Endodermal cell (in vitro differentiated cells): ENCODE data around the gene APCDD1L. TPM values are rescaled to one million over a fixed set of nuclear protein-coding genes. Genes with fewer than 3 reads are reported as not detected.

ENCODE experiments used
- DNase-seq: peaks from one replicate; pipeline ENCODE4 v3.0.0-alpha.2; 2017
- H3K27ac ChIP-seq: 2 replicates; pipeline ENCODE4 v1.5.1; 2013; ENCODE audit warnings: mild to moderate bottlenecking, low read depth, low read length, moderate library complexity
- H3K27me3 ChIP-seq: 2 replicates; pipeline ENCODE4 v1.6.1; 2013; ENCODE audit warnings: mild to moderate bottlenecking, low read length, moderate library complexity; ENCODE audit not compliant: insufficient read depth, control insufficient read depth, poor library complexity, severe bottlenecking
- H3K36me3 ChIP-seq: 2 replicates; pipeline ENCODE4 v1.7.0; 2013; ENCODE audit warnings: mild to moderate bottlenecking, low read length, moderate library complexity; ENCODE audit not compliant: control insufficient read depth, insufficient read depth
- H3K4me1 ChIP-seq: one replicate; pipeline ENCODE4 v1.7.0; 2013; ENCODE audit warnings: low read length; ENCODE audit not compliant: control insufficient read depth, insufficient read depth
- H3K4me3 ChIP-seq: 2 replicates; pipeline ENCODE4 v1.5.1; 2013; ENCODE audit warnings: mild to moderate bottlenecking, low read length, moderate library complexity
- H3K9ac ChIP-seq: 2 replicates; pipeline ENCODE4 v1.6.1; 2013; ENCODE audit warnings: mild to moderate bottlenecking, low read length, moderate library complexity; ENCODE audit not compliant: poor library complexity, severe bottlenecking; ENCODE audit errors: extremely low read depth
- H3K9me3 ChIP-seq: 2 replicates; pipeline ENCODE4 v1.6.1; 2013; ENCODE audit warnings: mild to moderate bottlenecking, low read length, moderate library complexity; ENCODE audit not compliant: control insufficient read depth
- H3K27ac Mint-ChIP-seq: 2 replicates; pipeline ENCODE4 v1.8.0; 2020; ENCODE audit warnings: mixed read lengths
- H3K27me3 Mint-ChIP-seq: 2 replicates; pipeline ENCODE4 v1.8.0; 2021; ENCODE audit warnings: mild to moderate bottlenecking, mixed read lengths; ENCODE audit not compliant: insufficient read depth
- H3K36me3 Mint-ChIP-seq: 2 replicates; pipeline ENCODE4 v1.8.0; 2020; ENCODE audit warnings: low read depth, mixed read lengths
- H3K4me1 Mint-ChIP-seq: 2 replicates; pipeline ENCODE4 v1.8.0; 2020; ENCODE audit warnings: mixed read lengths
- H3K4me3 Mint-ChIP-seq: 2 replicates; pipeline ENCODE4 v1.8.0; 2020; ENCODE audit warnings: mild to moderate bottlenecking, moderate library complexity, mixed read lengths
- H3K9me3 Mint-ChIP-seq: 2 replicates; pipeline ENCODE4 v1.8.0; 2020; ENCODE audit warnings: mild to moderate bottlenecking, mixed read lengths
- CTCF ChIP-seq: fragments of 200-600 bp; sonication (generic); conservative IDR thresholded peaks from 2 replicates; pipeline ENCODE4 v1.5.0; 2021; ENCODE audit warnings: antibody characterized with exemption, mild to moderate bottlenecking
- WGBS, 2 experiments: methylation state at CpG; one replicate each; pipeline versions ENCODE4 v1.1.5 to v1.1.7; 2013; ENCODE audit warnings: missing lambda C conversion rate in 2 of 2, mixed read lengths in 1 of 2; ENCODE audit not compliant: insufficient coverage in 1 of 2, insufficient read length in 1 of 2; 5-methylcytosine and 5-hydroxymethylcytosine counted together
- total RNA-seq, 2 donors: library from RNA; stranded (reverse); fragmentation: NEBNext Ultra II Directional in 1 of 2; extraction: Animal tissue kit (Norgen Biotek cat#: 25700) in 1 of 2; gene quantifications; 2 replicates in 1 of 2; 3 replicates in 1 of 2; pipeline ENCODE4 v1.2.1, GENCODE V29; 2021

Gene APCDD1L
- total RNA-seq, 2 donors from 2014 or later, result 6.4 TPM

GRCh38 chr20:58546756-58547622 is 31.8 kb upstream of the APCDD1L start:
- peaks cover 3% of the 10 kb centered on the region for H3K9me3 Mint-ChIP-seq
- 67 to 83% methylated on average over 2 to 17 of the region's 19 CpGs for WGBS, 2 experiments
- H3K27me3 Mint-ChIP-seq, result no peaks in the 10 kb centered on the region
- H3K9ac ChIP-seq, result no peak overlapping the region
- H3K4me3 Mint-ChIP-seq, result no peak overlapping the region
- DNase-seq, result peak; percentile 28
- H3K9me3 ChIP-seq, result no peaks in the 10 kb centered on the region
- peaks cover 6% of the 10 kb centered on the region for H3K36me3 Mint-ChIP-seq
- no peaks in the 10 kb centered on the region for H3K36me3 ChIP-seq
- H3K27ac ChIP-seq, result no peak overlapping the region
- H3K27me3 ChIP-seq, result no peaks in the 10 kb centered on the region
- peaks cover 15% of the 10 kb centered on the region for H3K4me1 ChIP-seq
- TF ChIP-seq CTCF, result no peak
- no peak overlapping the region for H3K27ac Mint-ChIP-seq
- peaks cover 41% of the 10 kb centered on the region for H3K4me1 Mint-ChIP-seq
- no peak overlapping the region for H3K4me3 ChIP-seq

- H3K27me3 ChIP-seq, result no peaks in the 10 kb centered on the region
- no peak overlapping the region for H3K27ac ChIP-seq
- no peak for TF ChIP-seq CTCF
- peak overlapping the region; percentile 44 for H3K27ac Mint-ChIP-seq
- no peak overlapping the region for H3K4me3 ChIP-seq
- no peak overlapping the region for H3K4me3 Mint-ChIP-seq
- H3K9me3 Mint-ChIP-seq, result no peaks in the 10 kb centered on the region
- H3K4me1 Mint-ChIP-seq, result peaks cover 41% of the 10 kb centered on the region
- no peak overlapping the region for H3K9ac ChIP-seq
- H3K27me3 Mint-ChIP-seq, result no peaks in the 10 kb centered on the region
- no peaks in the 10 kb centered on the region for H3K36me3 Mint-ChIP-seq
- DNase-seq, result no peak
- H3K4me1 ChIP-seq, result peaks cover 15% of the 10 kb centered on the region
- H3K36me3 ChIP-seq, result no peaks in the 10 kb centered on the region
- no peaks in the 10 kb centered on the region for H3K9me3 ChIP-seq
- 93 to 96% methylated on average over 3 to 5 of the region's 5 CpGs for WGBS, 2 experiments
Observed at GRCh38 chr20:58546416-58546711, 31.2 kb upstream of the APCDD1L start.

GRCh38 chr20:58545565-58546415 is 30.6 kb upstream of the APCDD1L start:
- H3K27me3 ChIP-seq, result no peaks in the 10 kb centered on the region
- H3K27ac Mint-ChIP-seq, result no peak overlapping the region
- H3K9me3 ChIP-seq, result no peaks in the 10 kb centered on the region
- H3K9me3 Mint-ChIP-seq, result no peaks in the 10 kb centered on the region
- H3K4me3 Mint-ChIP-seq, result no peak overlapping the region
- no peak overlapping the region for H3K27ac ChIP-seq
- no peak overlapping the region for H3K9ac ChIP-seq
- no peaks in the 10 kb centered on the region for H3K27me3 Mint-ChIP-seq
- peaks cover 15% of the 10 kb centered on the region for H3K4me1 ChIP-seq
- H3K36me3 ChIP-seq, result no peaks in the 10 kb centered on the region
- no peak for TF ChIP-seq CTCF
- WGBS, 2 experiments, result 92 to 93% methylated on average over 13 to 17 of the region's 17 CpGs
- H3K36me3 Mint-ChIP-seq, result no peaks in the 10 kb centered on the region
- H3K4me3 ChIP-seq, result no peak overlapping the region
- DNase-seq, result peak; percentile 24
- H3K4me1 Mint-ChIP-seq, result peaks cover 41% of the 10 kb centered on the region
